GM18511 (cell line): ENCODE measurements around the gene CNTN2.

Experiments used
- ATAC-seq: cut with Tn5 transposase; IDR thresholded peaks from one replicate; pipeline ENCODE4 v1.9.1; 2021; ENCODE audit warnings: mild to moderate bottlenecking, moderate library complexity; ENCODE audit not compliant: unreplicated experiment

The CNTN2 gene

DNA sequence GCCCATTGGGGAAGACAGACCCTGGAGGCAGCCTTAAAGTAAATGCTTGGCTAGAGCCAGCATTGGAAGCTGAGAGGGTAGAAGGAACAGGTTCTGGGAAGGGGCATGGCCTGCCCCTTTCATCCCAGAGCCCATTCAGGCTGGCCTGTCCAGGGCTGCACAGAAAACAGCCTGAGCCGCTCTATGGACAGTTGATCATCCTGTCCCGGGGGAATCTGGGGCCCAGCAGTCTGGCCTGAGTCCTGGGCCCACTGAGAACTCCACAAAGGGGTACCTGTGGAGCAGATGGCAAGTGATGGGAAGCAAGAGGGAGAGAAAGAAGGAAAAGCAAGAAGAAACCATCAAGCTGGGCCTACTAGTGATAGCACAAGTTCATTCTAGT, 28.0 kb downstream of the CNTN2 start:
- ATAC-seq: no peak

GRCh38 chr1:205071801-205072200, 28.8 kb downstream of the CNTN2 start:
- ATAC-seq: no peak

DNA sequence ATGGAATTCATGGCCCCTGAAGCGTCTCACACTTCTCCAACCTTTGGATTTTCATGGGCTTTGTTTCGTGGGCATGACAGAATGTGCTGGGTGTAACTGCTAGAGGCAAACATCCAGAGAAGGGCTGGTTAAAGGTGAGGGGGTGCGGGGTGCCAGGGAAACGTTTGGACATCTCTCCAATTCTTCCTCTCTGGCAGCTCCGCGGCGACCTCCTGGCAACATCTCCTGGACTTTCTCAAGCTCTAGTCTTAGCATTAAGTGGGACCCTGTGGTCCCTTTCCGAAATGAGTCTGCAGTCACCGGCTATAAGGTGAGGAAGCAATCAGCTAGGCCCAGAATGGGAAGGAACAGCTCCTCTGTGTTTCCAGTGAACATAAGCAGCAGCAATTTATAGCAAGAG, 29.3 kb downstream of the CNTN2 start:
- ATAC-seq: no peak

DNA sequence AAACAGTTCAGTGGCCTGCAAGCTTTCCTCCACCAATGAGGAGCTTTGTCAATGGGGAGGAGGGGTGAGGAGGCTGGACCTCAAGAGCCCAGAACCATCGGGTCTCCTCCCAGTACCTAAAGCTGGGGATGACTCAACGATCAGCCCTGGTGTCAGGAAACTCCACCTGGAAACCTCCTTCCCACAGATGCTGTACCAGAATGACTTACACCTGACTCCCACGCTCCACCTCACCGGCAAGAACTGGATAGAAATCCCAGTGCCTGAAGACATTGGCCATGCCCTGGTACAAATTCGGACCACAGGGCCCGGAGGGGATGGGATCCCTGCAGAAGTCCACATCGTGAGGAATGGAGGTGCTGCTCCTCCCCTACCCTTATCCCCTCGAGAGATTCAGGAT, 29.9 kb downstream of the CNTN2 start:
- no peak for ATAC-seq

- ATAC-seq: no peak
Measured at GRCh38 chr1:205073511-205073910, 30.5 kb downstream of the CNTN2 start.

- ATAC-seq: no peak
Measured at GRCh38 chr1:205074084-205074483, 31.1 kb downstream of the CNTN2 start.

DNA sequence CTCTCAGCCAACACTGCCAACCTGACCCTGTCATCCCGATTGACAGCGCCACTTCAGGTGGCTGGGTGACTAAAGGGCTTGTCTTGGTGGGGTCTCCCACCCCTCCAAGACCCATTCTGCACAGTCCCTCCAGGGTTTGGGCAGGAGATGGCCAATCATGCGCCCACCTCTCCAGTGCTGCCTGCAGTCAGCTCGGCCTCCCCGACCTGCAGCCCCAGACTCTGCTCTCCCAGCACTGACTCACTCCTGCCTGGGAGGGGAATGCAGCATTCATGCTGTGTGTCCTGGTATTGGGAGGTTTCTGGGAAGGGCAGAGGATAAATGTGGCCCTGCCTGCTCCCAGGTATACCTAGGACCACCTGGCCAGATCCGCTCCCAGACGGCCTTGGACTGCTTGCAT, 31.5 kb downstream of the CNTN2 start:
- ATAC-seq: no peak

DNA sequence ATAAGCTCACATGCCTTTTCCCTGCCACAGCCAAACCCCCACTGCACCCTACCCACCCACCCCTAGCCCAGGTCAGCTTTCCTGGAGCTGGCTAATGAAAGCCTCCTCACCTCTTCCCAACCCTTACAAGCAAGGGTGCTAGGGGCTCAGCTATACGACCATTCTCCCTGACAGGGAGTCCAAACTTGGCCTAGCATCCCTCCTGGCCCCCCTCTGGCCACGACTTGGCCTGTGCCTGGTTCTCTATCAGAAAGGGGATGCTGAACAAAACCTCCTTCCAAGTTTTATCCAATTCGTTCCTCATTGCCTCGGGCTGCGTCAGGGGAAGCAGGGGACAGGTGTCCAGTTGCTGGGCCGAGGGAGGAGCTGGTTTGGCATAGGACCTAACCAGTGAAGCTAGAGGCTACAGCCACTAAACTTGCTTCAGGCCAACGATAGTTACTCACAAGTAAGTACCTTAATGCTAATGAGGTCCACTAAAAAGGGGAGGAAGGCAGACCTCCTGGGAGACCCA, 32.7 kb downstream of the CNTN2 start:
- no peak for ATAC-seq

GRCh38 chr1:205076245-205076761, 33.3 kb downstream of the CNTN2 start:
- ATAC-seq: no peak

GRCh38 chr1:205077158-205077933, 34.3 kb downstream of the CNTN2 start:
- ATAC-seq: no peak

DNA sequence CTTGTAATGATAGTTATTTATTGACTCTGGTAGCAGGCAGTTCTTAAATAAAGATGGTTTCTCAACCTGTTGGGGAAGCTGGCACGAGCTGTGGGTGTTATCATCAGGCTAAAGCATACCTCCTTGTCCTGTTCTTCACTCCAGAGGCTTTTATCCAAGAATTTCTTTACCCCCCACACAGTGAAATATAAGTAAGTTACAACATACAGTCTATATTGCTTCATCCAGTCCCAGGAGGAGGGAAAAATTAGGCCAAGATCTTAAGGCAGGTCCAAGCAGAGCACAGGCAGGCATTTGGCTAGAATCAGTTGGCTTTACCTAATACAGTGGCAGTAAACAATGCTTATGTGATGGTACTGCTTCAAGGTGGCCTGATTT, 34.9 kb downstream of the CNTN2 start:
- ATAC-seq: no peak

GRCh38 chr1:205082431-205082830, 39.4 kb downstream of the CNTN2 start:
- ATAC-seq: no peak

- ATAC-seq: no peak
Measured at GRCh38 chr1:205084360-205084759, 41.3 kb downstream of the CNTN2 start, which contains the start of gene TMEM81. TMEM81 (minus strand) TSS chr1:205084460; CDS start chr1:205084320, 140 bp downstream.

DNA sequence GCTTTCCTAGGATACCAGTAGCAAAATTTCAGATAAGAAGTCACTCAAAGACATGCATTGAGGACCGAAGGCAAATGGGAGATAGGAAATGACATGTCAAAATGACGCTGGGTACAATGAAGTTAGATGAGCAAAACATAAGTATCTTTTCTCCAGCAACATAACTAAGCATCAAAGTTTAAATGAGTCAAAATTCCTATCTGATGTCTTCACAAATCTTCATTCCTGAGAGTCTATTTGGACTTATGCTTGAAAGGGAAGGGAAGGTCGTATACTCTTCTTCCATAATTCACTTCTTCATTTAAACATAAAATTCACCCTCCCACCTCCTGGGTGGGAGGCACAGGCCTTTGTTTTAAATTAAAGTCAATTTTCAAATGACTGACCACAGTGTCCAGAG, 45.3 kb downstream of the CNTN2 start:
- ATAC-seq: no peak

GRCh38 chr1:205091043-205091740, 48.2 kb downstream of the CNTN2 start:
- no peak for ATAC-seq

- ATAC-seq: no peak
Measured at GRCh38 chr1:205095422-205095821, 52.4 kb downstream of the CNTN2 start.

- ATAC-seq: no peak
Measured at GRCh38 chr1:205098242-205098641, 55.2 kb downstream of the CNTN2 start.

DNA sequence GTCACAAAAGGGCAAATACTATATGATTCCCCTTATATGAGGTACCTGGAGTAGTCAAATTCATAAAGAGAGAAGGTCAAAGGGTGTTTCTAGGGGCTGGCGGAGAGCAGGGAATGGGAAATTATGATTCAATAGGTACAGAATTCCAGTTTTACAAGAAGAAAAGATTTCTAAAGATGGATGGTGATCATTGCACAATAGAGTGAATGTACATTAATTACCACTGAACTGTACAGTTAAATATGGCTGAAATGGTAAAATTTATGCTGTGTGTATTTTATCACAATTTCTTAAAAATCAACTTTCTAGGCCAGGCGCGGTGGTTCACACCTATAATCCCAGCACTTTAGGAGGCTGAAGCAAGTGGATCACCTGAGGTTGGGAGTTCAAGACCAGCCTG, 59.4 kb downstream of the CNTN2 start:
- no peak for ATAC-seq

DNA sequence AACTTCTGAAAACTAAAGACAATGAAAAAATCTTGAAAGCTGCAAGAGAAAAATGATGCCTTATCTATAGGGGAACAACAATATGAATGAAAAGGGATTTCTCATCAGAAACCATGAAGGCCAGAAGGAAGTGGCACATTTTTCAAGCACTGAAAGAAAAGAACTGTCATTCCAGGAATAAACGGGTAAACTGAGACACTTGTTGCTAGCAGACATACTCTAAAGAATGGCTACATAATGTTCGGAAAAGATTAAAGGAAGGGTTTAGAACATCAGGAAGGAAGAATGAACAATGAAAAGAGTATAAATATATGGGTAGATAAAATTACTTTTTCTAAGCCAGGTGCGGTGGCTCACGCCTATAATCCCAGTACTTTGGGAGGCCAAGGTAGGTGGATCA, 64.3 kb downstream of the CNTN2 start:
- ATAC-seq: no peak

GRCh38 chr1:205108464-205108863, 65.5 kb downstream of the CNTN2 start:
- ATAC-seq: no peak

GRCh38 chr1:205109269-205109668, 66.3 kb downstream of the CNTN2 start:
- ATAC-seq: no peak

GRCh38 chr1:205109711-205110110, 66.7 kb downstream of the CNTN2 start:
- ATAC-seq: no peak
